ENCODE results near the gene F12.
A peak's percentile ranks its signal among the peaks of the same experiment; 100 is the strongest.
"Not testable (repeated sequence)": the region's sequence is repeated elsewhere in the genome, so short reads cannot be mapped to it uniquely, and the experiment has no call there.

Gene F12

DNA sequence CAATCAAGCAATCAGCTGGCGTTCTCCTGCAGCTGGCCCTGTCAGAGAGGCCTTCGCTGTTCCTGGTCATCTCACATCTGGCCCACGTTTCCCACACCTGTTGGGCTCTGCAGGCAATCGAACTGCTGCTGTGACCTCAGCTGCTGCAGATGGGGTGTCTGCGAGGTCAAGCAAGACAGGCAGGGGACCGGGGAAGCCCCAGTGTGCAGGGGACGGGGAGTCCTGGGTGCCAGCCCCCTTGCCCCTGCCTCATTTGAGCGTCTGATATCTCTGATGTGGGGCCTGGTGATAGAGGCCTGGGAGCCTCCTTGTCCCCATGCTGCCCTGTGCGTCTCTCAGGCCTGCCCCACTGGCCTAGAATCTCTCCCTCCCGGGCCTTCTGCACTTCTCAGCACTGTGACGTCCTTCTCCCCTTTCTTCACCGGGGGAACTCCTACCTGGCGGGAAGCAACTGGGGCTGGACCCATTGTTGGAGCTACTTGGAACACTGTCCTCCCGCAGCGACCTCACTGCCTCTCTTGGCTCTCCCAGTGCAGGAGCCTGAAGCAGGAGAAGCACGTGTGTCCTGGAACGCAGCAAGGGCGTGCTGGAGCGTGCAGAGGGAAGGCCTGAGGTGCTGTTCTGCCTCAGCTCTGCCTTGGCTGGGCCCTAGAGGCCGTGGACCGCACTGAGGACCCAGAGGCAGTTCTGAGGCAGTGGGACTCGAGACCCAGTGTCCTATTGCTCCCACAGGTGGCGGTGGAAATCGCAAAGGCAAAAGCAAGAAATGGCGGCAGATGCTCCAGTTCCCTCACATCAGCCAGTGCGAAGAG lies 21.0 kb upstream of the F12 start:
- Mint-ChIP-seq H3K27ac (peak overlapping the region; percentile 93), H3K4me1 (peaks cover 74% of the 10 kb centered on the region), H3K9me3 (no peaks in the 10 kb centered on the region), H3K36me3 (peaks cover 96% of the 10 kb centered on the region), H3K4me3 (peak overlapping the region; percentile 76)
- DNase-seq (ENCODE audit: low spot score in 2 of 2) (no peak), ATAC-seq (no peak)

DNA sequence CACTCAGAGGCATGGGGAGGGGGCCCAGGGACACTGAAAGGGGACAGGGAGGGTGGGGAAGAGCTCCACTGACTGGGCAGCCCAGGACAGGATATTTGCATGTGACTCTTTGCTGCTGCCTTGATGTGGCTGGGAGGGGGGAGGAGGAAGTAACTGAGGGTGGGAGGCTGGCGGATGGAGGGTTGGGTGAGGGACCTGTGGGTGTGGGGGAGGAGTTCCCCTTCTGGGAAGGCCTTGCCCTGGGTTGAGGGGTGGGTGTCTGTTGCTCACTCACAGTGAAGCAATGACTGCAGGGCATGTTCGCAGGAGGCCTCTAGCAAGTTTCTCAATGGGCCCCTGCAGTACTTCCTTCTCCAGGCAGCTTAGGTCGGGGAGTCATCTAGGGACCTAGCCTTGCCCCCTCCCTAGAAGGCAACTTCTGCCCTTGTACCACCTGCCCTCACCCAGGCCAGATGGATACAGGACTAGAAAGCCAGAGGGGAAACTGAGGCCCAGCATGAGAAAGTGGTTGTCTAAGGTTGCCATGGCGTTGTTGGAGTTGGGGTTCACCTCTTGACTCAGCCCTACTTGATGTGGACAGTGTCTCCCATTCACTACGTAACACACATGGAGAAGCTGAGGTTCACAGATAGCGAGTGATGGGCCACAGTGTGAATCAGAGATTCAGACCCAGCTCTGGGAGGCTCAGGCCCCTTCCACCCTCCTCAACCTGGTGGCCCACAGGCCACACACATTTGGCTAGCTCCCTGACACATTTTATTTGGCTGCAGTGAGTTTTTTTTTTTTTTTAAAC lies 20.1 kb upstream of the F12 start:
- Mint-ChIP-seq H3K4me3 (peak overlapping the region; percentile 76), H3K36me3 (peaks cover 89% of the 10 kb centered on the region), H3K4me1 (peaks cover 75% of the 10 kb centered on the region), H3K9me3 (no peaks in the 10 kb centered on the region), H3K27ac (peak overlapping the region; percentile 93)
- DNase-seq (ENCODE audit: low spot score in 2 of 2) (peak; percentile 56 to 87), ATAC-seq (peak; percentile 47)

DNA sequence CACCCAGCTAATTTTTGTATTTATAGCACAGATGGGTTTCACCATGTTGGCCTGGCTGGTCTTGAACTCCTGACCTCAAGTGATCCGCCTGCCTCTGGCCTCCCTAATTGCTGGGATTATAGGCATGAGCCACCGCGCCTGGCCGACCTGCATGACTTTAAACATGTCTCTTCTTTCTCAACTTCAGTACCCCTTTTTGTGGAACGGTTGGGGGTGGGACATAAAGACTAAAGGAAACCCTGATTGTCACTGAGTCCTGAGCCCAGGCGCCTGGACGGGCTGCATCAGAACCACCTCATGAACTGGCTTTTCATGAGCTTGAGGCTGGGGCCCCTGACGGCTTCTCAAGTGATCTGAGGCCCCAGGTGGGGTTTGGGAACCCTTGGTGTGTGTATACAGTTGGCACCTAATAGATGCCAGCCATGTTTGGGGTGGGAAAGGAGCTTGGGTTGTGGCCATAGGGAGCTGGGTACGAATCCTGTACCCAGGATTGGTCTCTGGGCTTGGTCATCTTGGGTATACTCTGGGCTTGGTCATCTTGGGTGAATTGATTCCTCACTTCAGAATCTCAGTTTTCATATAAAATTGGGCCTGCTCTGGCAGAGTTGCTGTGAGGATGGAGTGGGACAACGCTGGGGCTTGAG lies 19.3 kb upstream of the F12 start:
- Mint-ChIP-seq H3K9me3 (no peaks in the 10 kb centered on the region), H3K4me3 (peak overlapping the region; percentile 76), H3K36me3 (peaks cover 81% of the 10 kb centered on the region), H3K27ac (peak overlapping the region; percentile 93), H3K4me1 (peaks cover 72% of the 10 kb centered on the region)
- no peak for ATAC-seq
- DNase-seq (ENCODE audit: low spot score in 2 of 2), result no peak

DNA sequence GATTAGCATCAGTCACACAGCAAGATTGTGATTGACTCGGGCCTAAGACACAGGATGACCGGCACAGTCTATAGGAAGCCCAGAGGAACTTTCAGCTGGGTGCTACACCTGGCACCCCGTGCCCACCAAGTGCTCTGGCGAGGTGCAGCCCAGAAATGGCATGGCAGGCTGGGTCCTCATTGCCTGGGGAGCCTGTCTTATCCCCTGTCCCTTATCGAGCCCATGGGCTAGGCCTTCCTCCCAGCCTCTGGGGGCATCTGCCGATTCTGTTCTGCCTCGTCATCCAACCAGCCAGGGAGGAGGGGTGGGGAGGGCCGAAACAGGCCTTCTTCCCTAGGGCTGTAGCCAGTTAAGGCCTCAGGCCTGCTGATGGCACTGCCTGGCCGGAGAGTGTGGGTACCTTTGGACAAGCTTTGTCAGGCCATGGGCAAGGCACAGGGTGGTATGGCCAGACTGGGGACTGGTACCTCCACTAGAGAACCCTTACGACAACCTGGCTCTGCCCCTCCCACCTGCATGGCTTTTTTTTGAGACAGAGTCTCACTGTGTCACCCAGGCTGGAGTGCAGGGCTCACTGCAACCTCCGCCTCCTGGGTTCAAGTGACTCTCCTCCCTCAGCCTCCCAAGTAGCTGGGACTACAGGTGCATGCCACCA lies 18.7 kb upstream of the F12 start:
- H3K4me3 Mint-ChIP-seq, result peak overlapping the region; percentile 76
- ATAC-seq (no peak), DNase-seq (ENCODE audit: low spot score in 2 of 2) (peak in 1 of 2 donors; percentile 78)
- H3K27ac Mint-ChIP-seq, result peak overlapping the region; percentile 93
- no peaks in the 10 kb centered on the region for H3K9me3 Mint-ChIP-seq
- H3K4me1 Mint-ChIP-seq, result peaks cover 68% of the 10 kb centered on the region
- peaks cover 75% of the 10 kb centered on the region for H3K36me3 Mint-ChIP-seq

DNA sequence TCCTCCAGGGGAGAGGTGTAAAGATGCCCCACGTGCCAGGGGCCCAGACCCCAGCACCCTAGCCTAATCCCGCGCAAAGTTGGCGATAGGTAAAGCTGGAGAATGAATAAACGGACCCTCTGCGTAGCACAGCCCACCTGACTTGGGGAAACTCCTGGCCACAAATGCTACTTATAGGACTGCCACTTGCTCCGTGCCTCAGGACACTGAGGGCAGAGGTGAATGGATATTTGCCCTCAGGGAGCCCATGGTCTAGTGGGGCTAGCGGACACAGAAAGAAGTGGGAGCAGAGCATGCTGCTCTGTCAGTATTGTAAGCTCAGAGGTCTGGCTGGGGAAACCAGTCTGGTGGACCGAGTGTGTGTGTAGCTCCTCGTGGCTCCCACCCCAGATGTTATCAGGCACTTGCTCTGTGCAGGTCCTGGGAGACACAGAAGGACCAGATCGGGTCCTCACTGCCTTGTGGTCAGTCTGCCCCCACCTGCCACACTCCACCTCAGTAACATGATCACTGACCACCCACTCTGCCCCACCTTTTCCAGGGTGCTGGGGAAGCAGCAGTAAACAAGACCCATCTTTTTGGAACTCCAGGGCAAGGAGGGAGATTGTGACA lies 18.0 kb upstream of the F12 start:
- Mint-ChIP-seq H3K36me3 (peaks cover 68% of the 10 kb centered on the region), H3K27ac (peak overlapping the region; percentile 93), H3K4me1 (peaks cover 62% of the 10 kb centered on the region), H3K9me3 (no peaks in the 10 kb centered on the region), H3K4me3 (peak overlapping the region; percentile 76)
- DNase-seq (ENCODE audit: low spot score in 2 of 2) (peak in 1 of 2 donors; percentile 63), ATAC-seq (no peak)

DNA sequence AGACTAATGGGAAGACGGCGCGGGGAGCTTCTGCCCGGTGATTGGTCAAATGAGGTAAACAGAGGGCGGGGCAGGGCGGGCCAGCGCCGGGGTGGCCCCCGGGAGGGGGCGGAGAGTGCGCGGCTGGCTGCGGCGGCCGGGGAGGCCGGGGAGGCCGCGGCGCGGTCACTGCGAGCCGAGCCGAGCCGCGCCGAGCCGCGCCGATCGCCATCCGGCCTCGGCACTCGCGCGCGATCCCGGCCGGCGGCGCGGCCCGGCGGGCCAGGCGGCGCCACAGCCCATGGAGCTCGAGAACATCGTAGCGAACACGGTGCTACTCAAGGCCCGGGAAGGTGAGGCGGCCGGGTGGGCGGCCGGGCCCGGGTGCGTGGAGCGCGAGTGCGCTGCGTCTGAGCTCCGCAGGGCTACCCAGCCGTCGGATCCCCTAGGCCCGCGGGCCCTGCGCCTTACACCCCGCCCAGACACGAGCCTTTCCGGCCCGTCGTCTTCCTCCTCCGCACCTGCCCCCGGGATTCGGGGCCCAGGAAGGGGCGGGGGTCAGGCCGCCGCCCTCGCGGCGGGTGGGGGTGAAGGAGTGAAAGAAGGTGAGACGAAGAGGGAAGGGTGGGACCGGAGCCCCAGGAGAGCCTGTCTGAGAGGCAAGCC lies 17.3 kb upstream of the F12 start, which contains the start of gene GRK6:
Gene GRK6 (plus strand): TSS at position 111 of the 645 bp plus-strand sequence. CDS start 170 bp downstream, at position 281.
- H3K4me1 Mint-ChIP-seq, result peaks cover 55% of the 10 kb centered on the region
- H3K4me3 Mint-ChIP-seq, result peak within 1 kb of the TSS; percentile 76
- no peaks in the 10 kb centered on the region for H3K9me3 Mint-ChIP-seq
- peaks cover 61% of the 10 kb centered on the region for H3K36me3 Mint-ChIP-seq
- H3K27ac Mint-ChIP-seq, result peak within 1 kb of the TSS; percentile 93
- ATAC-seq, result peak; percentile 71
- DNase-seq (ENCODE audit: low spot score in 2 of 2), result peak in 1 of 2 donors; percentile 86

DNA sequence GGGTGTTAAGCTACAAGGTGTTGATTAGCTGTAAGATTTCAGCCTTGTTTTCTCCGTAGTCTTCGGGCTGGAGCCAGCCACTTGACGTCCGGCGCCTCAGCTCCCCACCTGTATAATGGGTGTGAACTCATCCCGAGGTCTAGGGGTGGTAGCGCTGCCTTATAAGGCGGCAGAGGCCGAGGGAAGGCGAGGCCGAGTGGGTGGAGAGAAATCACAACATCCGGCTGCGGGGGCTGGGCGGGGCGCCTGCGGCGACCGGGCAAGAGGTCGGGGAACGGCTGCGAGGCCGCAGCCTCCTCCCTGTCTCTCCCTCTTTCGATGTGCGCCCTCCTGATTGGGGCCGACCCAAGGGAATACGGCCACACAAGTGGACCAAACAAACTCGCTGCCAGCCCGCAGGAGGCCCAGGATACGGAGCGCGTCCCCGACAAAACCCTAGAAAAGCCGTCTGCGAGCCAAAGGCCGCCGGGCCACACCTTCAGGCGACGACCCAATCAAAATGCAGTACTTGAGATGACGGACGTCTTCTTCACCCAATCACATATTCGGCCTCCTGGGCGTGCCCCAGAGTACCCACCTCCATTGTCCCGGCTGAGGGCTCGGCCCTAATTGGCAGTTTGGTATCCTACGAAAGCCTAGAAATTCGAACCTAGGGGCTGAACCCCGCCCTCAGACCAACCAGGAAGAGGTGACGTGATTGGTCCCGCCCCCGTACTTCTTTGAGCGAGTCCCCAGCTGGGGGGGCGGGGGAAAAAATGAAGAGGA lies 16.6 kb upstream of the F12 start:
- H3K36me3 Mint-ChIP-seq, result peaks cover 54% of the 10 kb centered on the region
- H3K4me3 Mint-ChIP-seq, result peak overlapping the region; percentile 76
- H3K9me3 Mint-ChIP-seq, result no peaks in the 10 kb centered on the region
- DNase-seq (ENCODE audit: low spot score in 2 of 2) (peak; percentile 90 to 99), ATAC-seq (peak; percentile 89)
- H3K27ac Mint-ChIP-seq, result peak overlapping the region; percentile 93
- H3K4me1 Mint-ChIP-seq, result peaks cover 48% of the 10 kb centered on the region

DNA sequence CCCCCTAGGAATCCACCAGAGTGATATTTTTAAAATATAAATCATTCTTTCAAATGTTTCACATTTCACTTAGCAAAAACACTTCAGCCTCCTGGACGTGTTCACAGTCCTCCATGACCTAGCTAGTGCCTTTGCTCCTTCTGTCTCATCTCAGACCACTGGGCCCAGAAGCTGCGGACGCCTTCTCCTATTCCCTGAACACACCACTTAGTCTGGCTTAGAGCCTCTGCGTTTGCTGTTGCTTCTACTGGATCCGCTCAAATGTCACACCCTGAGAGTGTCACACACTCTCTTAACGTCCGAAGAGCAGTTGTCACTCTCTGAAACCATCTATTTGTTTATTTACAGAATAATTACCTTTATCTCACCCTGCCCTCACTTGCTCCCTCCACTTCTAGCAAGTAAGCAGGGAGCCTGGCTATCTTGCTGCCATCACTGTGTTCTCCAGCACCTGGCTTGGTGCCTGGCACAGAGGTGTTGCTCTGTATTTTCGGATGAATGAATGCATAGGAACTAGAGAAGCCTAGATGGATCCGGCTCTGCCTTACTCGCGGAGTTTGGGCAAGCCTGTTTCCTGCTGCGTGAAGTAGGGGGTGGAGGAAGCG lies 15.9 kb upstream of the F12 start:
- no peaks in the 10 kb centered on the region for H3K9me3 Mint-ChIP-seq
- peak overlapping the region; percentile 76 for H3K4me3 Mint-ChIP-seq
- DNase-seq (ENCODE audit: low spot score in 2 of 2) (no peak), ATAC-seq (no peak)
- peak overlapping the region; percentile 93 for H3K27ac Mint-ChIP-seq
- peaks cover 47% of the 10 kb centered on the region for H3K36me3 Mint-ChIP-seq
- H3K4me1 Mint-ChIP-seq, result peaks cover 42% of the 10 kb centered on the region

DNA sequence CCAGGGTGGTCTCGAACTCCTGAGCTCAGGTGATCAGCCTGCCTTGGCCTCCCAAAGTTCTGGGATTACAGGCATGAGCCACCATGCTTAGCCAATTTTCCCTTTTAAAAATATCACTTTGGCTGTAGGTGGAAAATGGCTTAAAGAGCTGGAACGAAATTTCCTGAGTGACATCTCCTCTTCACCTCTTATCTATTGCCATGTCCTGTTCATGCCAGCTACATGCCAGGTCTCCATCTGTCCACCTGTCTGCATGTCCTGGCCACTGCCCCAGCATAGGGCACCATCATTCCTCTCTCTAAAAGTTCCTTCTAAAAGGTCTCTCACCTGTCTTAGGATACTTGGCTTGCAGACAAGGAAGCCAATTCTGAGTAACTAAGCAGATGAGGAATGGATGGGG lies 14.3 kb upstream of the F12 start:
- Mint-ChIP-seq H3K4me3 (no peak overlapping the region), H3K9me3 (no peaks in the 10 kb centered on the region), H3K36me3 (peaks cover 31% of the 10 kb centered on the region), H3K27ac (no peak overlapping the region), H3K4me1 (peaks cover 25% of the 10 kb centered on the region)
- no peak for DNase-seq (ENCODE audit: low spot score in 2 of 2)
- ATAC-seq, result no peak

DNA sequence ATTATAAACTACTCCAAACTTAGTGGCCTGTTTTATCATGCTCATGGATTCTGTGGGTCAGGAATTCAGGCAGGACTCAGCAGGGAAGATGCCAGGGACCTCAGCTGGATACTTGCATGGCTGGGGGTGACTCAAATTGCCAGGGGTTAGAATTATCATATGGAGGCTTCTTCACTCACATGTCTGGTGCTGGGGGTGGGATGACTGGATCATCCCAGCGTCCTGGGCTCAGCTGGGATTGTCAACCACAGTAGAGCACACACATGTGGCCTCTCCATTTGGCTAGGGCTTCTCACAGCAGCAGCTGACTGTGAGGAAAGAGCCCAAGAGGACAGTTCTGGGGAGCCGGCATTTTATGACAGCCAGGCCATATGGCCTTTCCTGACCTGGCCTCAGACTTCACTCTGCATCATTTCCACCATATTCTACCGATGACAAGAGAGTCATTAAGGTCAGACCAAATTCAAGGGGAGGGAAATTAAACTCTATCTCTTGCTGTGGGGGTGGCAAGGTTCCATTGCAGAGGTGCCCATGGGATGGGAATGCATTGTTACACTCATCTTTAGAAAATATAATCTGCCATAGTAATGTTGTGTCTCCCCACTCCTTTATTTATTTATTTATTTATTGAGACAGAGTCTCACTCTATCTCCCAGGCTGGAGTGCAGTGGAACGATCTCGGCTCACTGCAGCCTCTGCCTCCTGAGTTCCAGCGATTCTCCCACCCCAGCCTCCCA lies 11.9 kb upstream of the F12 start:
- ATAC-seq (no peak), DNase-seq (ENCODE audit: low spot score in 2 of 2) (no peak)

DNA sequence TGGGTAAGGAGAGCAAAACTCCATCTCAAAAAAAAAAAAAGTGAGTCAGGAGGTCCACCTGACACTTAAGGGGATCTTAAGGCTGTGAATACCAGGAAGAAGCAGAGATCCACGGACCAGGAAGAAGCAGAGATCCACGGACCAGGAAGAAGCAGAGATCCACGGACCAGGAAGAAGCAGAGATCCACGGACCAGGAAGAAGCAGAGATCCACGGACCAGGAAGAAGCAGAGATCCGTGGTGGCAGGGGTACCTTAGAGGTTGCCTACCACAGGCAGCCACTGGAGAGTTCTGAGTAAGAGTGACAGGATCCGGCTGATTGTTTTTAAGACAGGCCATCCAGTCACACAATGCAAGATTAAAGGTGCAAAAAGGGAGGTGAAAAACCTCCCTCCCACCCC lies 11.1 kb upstream of the F12 start:
- H3K4me3 Mint-ChIP-seq; ATAC-seq; DNase-seq (ENCODE audit: low spot score in 2 of 2); H3K27ac Mint-ChIP-seq; H3K36me3 Mint-ChIP-seq; H3K9me3 Mint-ChIP-seq: not testable (repeated sequence)
- peaks cover 14% of the 10 kb centered on the region for H3K4me1 Mint-ChIP-seq

More for the DNA sequence above, 11.9 kb upstream of the F12 start:
- H3K4me1 Mint-ChIP-seq, result peaks cover 21% of the 10 kb centered on the region
- peaks cover 10% of the 10 kb centered on the region for H3K36me3 Mint-ChIP-seq
- H3K27ac Mint-ChIP-seq, result no peak overlapping the region
- no peaks in the 10 kb centered on the region for H3K9me3 Mint-ChIP-seq
- H3K4me3 Mint-ChIP-seq, result no peak overlapping the region

DNA sequence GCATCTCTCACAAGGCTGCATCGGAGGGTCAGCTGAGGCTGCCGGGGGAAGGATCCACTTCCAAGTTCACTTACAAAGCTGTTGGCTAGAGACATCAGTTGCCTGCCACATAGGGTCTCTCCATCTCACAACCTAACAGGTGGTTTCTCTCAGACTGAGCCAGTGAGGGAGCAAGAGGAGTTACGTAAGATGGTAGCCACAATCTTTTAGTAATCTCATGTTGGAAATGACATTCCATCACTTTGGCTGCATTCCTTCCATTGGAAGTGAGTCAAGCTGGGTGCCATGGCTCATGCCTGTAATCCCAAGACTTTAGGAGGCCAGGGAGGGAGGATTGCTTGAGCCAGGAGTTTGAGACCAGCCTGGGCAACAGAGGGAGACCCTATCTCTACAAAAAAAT lies 9.7 kb upstream of the F12 start:
- H3K9me3 Mint-ChIP-seq, result no peaks in the 10 kb centered on the region
- DNase-seq (ENCODE audit: low spot score in 2 of 2), result no peak
- ATAC-seq, result no peak
- H3K27ac Mint-ChIP-seq, result peak overlapping the region; percentile 26
- peaks cover 3% of the 10 kb centered on the region for H3K4me1 Mint-ChIP-seq
- no peak overlapping the region for H3K4me3 Mint-ChIP-seq
- H3K36me3 Mint-ChIP-seq, result no peaks in the 10 kb centered on the region

DNA sequence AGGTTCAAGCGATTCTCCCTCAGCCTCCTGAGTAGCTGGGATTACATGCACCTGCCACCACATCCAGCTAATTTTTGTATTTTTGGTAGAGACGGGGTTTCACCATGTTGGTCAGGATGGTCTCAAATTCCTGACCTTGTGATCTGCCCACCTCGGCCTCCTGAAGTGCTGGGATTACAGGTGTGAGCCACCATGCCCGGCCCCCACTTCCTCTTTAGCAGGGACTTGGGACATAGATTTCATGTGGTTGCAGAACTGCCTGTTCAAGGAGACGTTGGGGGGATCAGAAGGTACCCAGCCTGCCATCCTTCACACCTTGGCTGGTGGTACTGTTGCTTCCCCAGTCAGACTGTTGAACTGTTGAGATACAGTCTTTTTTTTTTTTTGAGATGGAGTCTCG lies 7.7 kb upstream of the F12 start:
- H3K27ac Mint-ChIP-seq; H3K36me3 Mint-ChIP-seq; H3K9me3 Mint-ChIP-seq; H3K4me3 Mint-ChIP-seq; DNase-seq (ENCODE audit: low spot score in 2 of 2); ATAC-seq: not testable (repeated sequence)
- peaks cover 19% of the 10 kb centered on the region for H3K4me1 Mint-ChIP-seq

All from stimulated activated effector memory CD8-positive, alpha-beta T cell treated with anti-CD3 and anti-CD28 coated beads, Interleukin-12 subunit alpha, Interleukin-12 subunit beta, amount 100 ng/mL, for 72 hours (primary cell).